Stimulated activated CD8-positive, alpha-beta memory T cell treated with anti-CD3 and anti-CD28 coated beads, Interleukin-4, amount 100 ng/mL, for 1 hour (primary cell): Measurements from ENCODE around the gene SGCA.

Experiments
- DNase-seq, 2 donors: peaks; one replicate each; pipeline ENCODE4 v3.0.0-alpha.2; 2020; ENCODE audit warnings: low read depth in 2 of 2, low spot score in 1 of 2

The SGCA gene

GRCh38 chr17:50149091-50149416 is 16.8 kb upstream of the SGCA start:
- DNase-seq = no peak

- no peak for DNase-seq
Measured at GRCh38 chr17:50149417-50150353, 16.1 kb upstream of the SGCA start.

- no peak for DNase-seq
Measured at GRCh38 chr17:50150354-50151040, 15.3 kb upstream of the SGCA start, which contains the start of gene PPP1R9B. Gene PPP1R9B, minus strand, starts transcription at chr17:50150677. Its CDS starts 164 bp downstream, at chr17:50150513.

- peak; percentile 66 to 74 for DNase-seq
Measured at GRCh38 chr17:50151041-50151936, 14.5 kb upstream of the SGCA start.

- DNase-seq = no peak
Measured at GRCh38 chr17:50151937-50152547, 13.8 kb upstream of the SGCA start.

- DNase-seq = no peak
Measured at GRCh38 chr17:50152736-50153135, 13.1 kb upstream of the SGCA start.

GRCh38 chr17:50153650-50154575 is 11.9 kb upstream of the SGCA start:
- no peak for DNase-seq

- DNase-seq = no peak
Measured at GRCh38 chr17:50154604-50155003, 11.2 kb upstream of the SGCA start.

GRCh38 chr17:50155115-50155819 is 10.5 kb upstream of the SGCA start:
- no peak for DNase-seq

GRCh38 chr17:50157891-50158290 is 7.9 kb upstream of the SGCA start:
- no peak for DNase-seq

GRCh38 chr17:50161023-50161910 is 4.5 kb upstream of the SGCA start:
- peak; percentile 82 to 90 for DNase-seq

- no peak for DNase-seq
Measured at GRCh38 chr17:50161911-50162288, 3.9 kb upstream of the SGCA start.

- DNase-seq = no peak
Measured at GRCh38 chr17:50162466-50163254, 3.1 kb upstream of the SGCA start.

- no peak for DNase-seq
Measured at GRCh38 chr17:50163843-50164696, 1.7 kb upstream of the SGCA start.

- DNase-seq = no peak
Measured at GRCh38 chr17:50164697-50164988, 1.2 kb upstream of the SGCA start.

- DNase-seq = no peak
Measured at GRCh38 chr17:50165066-50165465, 739 bp upstream of the SGCA start.

- no peak for DNase-seq
Measured at GRCh38 chr17:50165466-50165865, 339 bp upstream of the SGCA start.
